GM12878 (cell line): ENCODE measurements around the gene SHISA2. TPM values are rescaled to one million over a fixed set of nuclear protein-coding genes. Genes with fewer than 3 reads are reported as not detected.

Experiments used
- ATAC-seq: fragments of 200-7000 bp; cut with Tn5 transposase; 3 replicates; pipeline ENCODE4 v1.9.1; 2020; ENCODE audit warnings: mild to moderate bottlenecking, moderate library complexity
- BruUV-seq: library from RNA; stranded (reverse); fragments of 400-500 nt; replicated peaks from 2 replicates; lab custom pipeline; 2021; lab: Mats Ljungman, UMichigan
- CTCF ChIA-PET: fragments of 300-600 bp; sonication (Branson Sonifier 250); formaldehyde crosslinking; extraction: SDS; loops from one replicate; lab custom pipeline; 2021; ENCODE audit warnings: inconsistent platforms; lab: Yijun Ruan, JAX
- POLR2A ChIA-PET: fragments of 350-600 bp; formaldehyde crosslinking; extraction: SDS; loops from one replicate; lab custom pipeline; 2021; ENCODE audit warnings: inconsistent platforms; lab: Charles Lee
- RAD21 ChIA-PET: fragments of 300-600 bp; sonication (Branson Sonifier 250); formaldehyde crosslinking; loops from one replicate; lab custom pipeline; 2023; ENCODE audit warnings: antibody characterized with exemption; ENCODE audit not compliant: unreplicated experiment; lab: Charles Lee
- SMC1A ChIA-PET: fragments of 300-600 bp; sonication (Branson Sonifier 250); formaldehyde crosslinking; loops from one replicate; lab custom pipeline; 2023; ENCODE audit not compliant: unreplicated experiment, uncharacterized antibody; lab: Charles Lee
- DNase-seq: peaks from one replicate; pipeline ENCODE4 v3.0.0-alpha.2; 2011; ENCODE audit warnings: low read depth, low spot score
- FAIRE-seq: peaks from 3 replicates; lab custom pipeline; 2011; peaks lifted over from hg19 to GRCh38; lab: Jason Lieb, UNC
- H2AFZ ChIP-seq: 2 replicates; pipeline ENCODE4 v1.6.0; 2011; ENCODE audit warnings: low read depth, low read length, control low read depth; ENCODE audit not compliant: control insufficient read depth
- H3K27ac ChIP-seq: 2 replicates; pipeline ENCODE4 v1.5.1; 2011; ENCODE audit warnings: control low read depth; ENCODE audit not compliant: control insufficient read depth, insufficient read depth
- H3K27me3 ChIP-seq, 2 experiments: replicated peaks in 1 of 2; 2 replicates each; pipeline versions ENCODE4 v1.6.0 to v1.6.1; 2011; ENCODE audit warnings: low read length in 1 of 2; ENCODE audit not compliant: control insufficient read depth in 2 of 2, insufficient read depth in 2 of 2
- H3K36me3 ChIP-seq, 2 experiments: 2 replicates each; pipeline ENCODE4 v1.5.1; 2011; ENCODE audit warnings: low read length in 1 of 2; ENCODE audit not compliant: control insufficient read depth in 2 of 2, insufficient read depth in 2 of 2
- H3K4me1 ChIP-seq: 2 replicates; pipeline ENCODE4 v1.6.1; 2011; ENCODE audit warnings: mild to moderate bottlenecking, low read length, moderate library complexity, mixed read lengths; ENCODE audit not compliant: control insufficient read depth, insufficient read depth
- H3K4me2 ChIP-seq: 2 replicates; pipeline ENCODE4 v1.6.0; 2011; ENCODE audit warnings: control low read depth; ENCODE audit not compliant: control insufficient read depth, insufficient read depth
- H3K4me3 ChIP-seq: fragments of 200-600 bp; sonication (generic); 2 replicates; pipeline ENCODE4 v1.5.1; 2016
- H3K79me2 ChIP-seq: 2 replicates; pipeline ENCODE4 v1.6.0; 2011; ENCODE audit warnings: low read length; ENCODE audit not compliant: control insufficient read depth, insufficient read depth
- H3K9ac ChIP-seq: 2 replicates; pipeline ENCODE4 v1.8.0; 2011; ENCODE audit warnings: low read length, control low read depth, mixed read lengths; ENCODE audit not compliant: control insufficient read depth, insufficient read depth
- H3K9me3 ChIP-seq: replicated peaks from 3 replicates; pipeline ENCODE4 v1.5.1; 2011; ENCODE audit warnings: mild to moderate bottlenecking, low read length; ENCODE audit not compliant: control insufficient read depth, insufficient read depth
- H4K20me1 ChIP-seq: 2 replicates; pipeline ENCODE4 v1.6.0; 2011; ENCODE audit not compliant: control insufficient read depth, insufficient read depth
- ASH2L ChIP-seq: fragments of 300-600, 200-600 bp; sonication (generic); IDR thresholded peaks from 2 replicates; pipeline ENCODE4 v1.6.1; 2017; ENCODE audit warnings: low read depth, mild to moderate bottlenecking, borderline replicate concordance
- CHD1 ChIP-seq: IDR thresholded peaks from 2 replicates; pipeline ENCODE4 v1.6.1; 2012; ENCODE audit warnings: low read depth, low read length, improper control_type of control experiment
- EP300 ChIP-seq, 2 experiments: fragments of 150-350 bp in 1 of 2; IDR thresholded peaks; 2 replicates each; pipeline ENCODE4 v1.6.1; 2011 to 2012; ENCODE audit warnings: low read depth in 2 of 2, low read length in 2 of 2, borderline replicate concordance in 1 of 2, improper control_type of control experiment in 1 of 2, inconsistent platforms in 1 of 2; ENCODE audit not compliant: control insufficient read depth in 1 of 2
- ESRRA ChIP-seq: IDR thresholded peaks from 2 replicates; pipeline ENCODE4 v1.6.1; 2012; ENCODE audit warnings: mild to moderate bottlenecking, low read length, improper control_type of control experiment
- FOS ChIP-seq: IDR thresholded peaks from 3 replicates; pipeline ENCODE4 v1.6.1; 2011; ENCODE audit warnings: borderline replicate concordance; ENCODE audit not compliant: insufficient read length; ENCODE audit errors: extremely low read depth
- FOXK2 ChIP-seq: fragments of 450-650 bp; IDR thresholded peaks from 2 replicates; pipeline ENCODE4 v1.6.1; 2017; ENCODE audit warnings: mild to moderate bottlenecking, moderate library complexity
- JUND ChIP-seq: IDR thresholded peaks from 2 replicates; pipeline ENCODE4 v1.6.1; 2012; ENCODE audit warnings: low read depth, mild to moderate bottlenecking, low read length, improper control_type of control experiment, moderate library complexity
- KLF5 ChIP-seq: fragments of 450-650 bp; IDR thresholded peaks from 2 replicates; pipeline ENCODE4 v1.6.1; 2014; ENCODE audit warnings: mild to moderate bottlenecking; ENCODE audit not compliant: partially characterized antibody
- MEF2A ChIP-seq: IDR thresholded peaks from 2 replicates; pipeline ENCODE4 v1.6.1; 2011; ENCODE audit warnings: low read depth, mild to moderate bottlenecking, low read length, moderate library complexity; ENCODE audit not compliant: insufficient read depth
- MTA2 ChIP-seq: fragments of 450-650 bp; IDR thresholded peaks from 2 replicates; pipeline ENCODE4 v1.6.1; 2016; ENCODE audit warnings: low read depth, mild to moderate bottlenecking, moderate library complexity
- POLR2AphosphoS2 ChIP-seq: IDR thresholded peaks from 2 replicates; pipeline ENCODE4 v1.6.1; 2011; ENCODE audit warnings: low read depth, mild to moderate bottlenecking, low read length, improper control_type of control experiment, moderate library complexity
- SREBF1 ChIP-seq: IDR thresholded peaks from 2 replicates; pipeline ENCODE4 v1.6.1; 2012; ENCODE audit warnings: mild to moderate bottlenecking, low read length
- STAT3 ChIP-seq: IDR thresholded peaks from 2 replicates; pipeline ENCODE4 v1.6.1; 2011; ENCODE audit warnings: low read depth, low read length, improper control_type of control experiment
- TARDBP ChIP-seq: IDR thresholded peaks from 2 replicates; pipeline ENCODE4 v1.6.1; 2016; ENCODE audit warnings: borderline replicate concordance
- TCF7 ChIP-seq: IDR thresholded peaks from 2 replicates; pipeline ENCODE4 v1.6.1; 2014; ENCODE audit warnings: antibody characterized with exemption, borderline replicate concordance
- USF1 ChIP-seq: IDR thresholded peaks from 2 replicates; pipeline ENCODE4 v1.6.1; 2011; ENCODE audit warnings: borderline replicate concordance, low read depth, mild to moderate bottlenecking, moderate library complexity, mixed read lengths, low read length; ENCODE audit not compliant: insufficient read depth; ENCODE audit errors: extremely low read length
- WGBS: methylation state at CpG from one replicate; pipeline ENCODE4 v1.1.6; 2016; ENCODE audit warnings: low lambda C conversion rate; ENCODE audit not compliant: insufficient replicate concordance, insufficient coverage; ENCODE audit errors: missing lambda C conversion rate; 5-methylcytosine and 5-hydroxymethylcytosine counted together
- in situ Hi-C: fragments of 300-500 bp; cut with MboI; formaldehyde crosslinking; loops from 9 replicates; pipeline ENCODE4 v1.14.3; 2018; ENCODE audit warnings: mixed read lengths
- intact Hi-C: fragments of 100-400 bp; cut with micrococcal nuclease; formaldehyde crosslinking; loops from one replicate; pipeline ENCODE4 v1.14.2; 2022; ENCODE audit not compliant: unreplicated experiment
- polyA plus RNA-seq, 11 experiments: library from polyadenylated mRNA; depleted of rRNA in 4 of 11; unstranded in 6 of 11; stranded (reverse) in 5 of 11; fragments of >200 nt; fragmentation: Nextera tagmentation in 4 of 11; fragmentation: Illumina TruSeq in 1 of 11; extraction: Ambion mirVana in 4 of 11; extraction: Trizol in 1 of 11; gene quantifications; 1 replicate in 1 of 11; 2 replicates in 10 of 11; pipeline versions ENCODE4 v1.2.1 to v1.2.3, GENCODE V29; 2011 to 2016; ENCODE audit warnings: inconsistent platforms in 2 of 11, missing spikeins in 2 of 11, low read depth in 1 of 11
- total RNA-seq, 4 experiments: library from RNA; depleted of rRNA in 3 of 4; stranded (reverse); fragments of >200 nt in 3 of 4; fragmentation: Illumina TruSeq in 1 of 4; extraction: Trizol in 1 of 4; gene quantifications; 2 replicates each; pipeline versions ENCODE4 v1.2.1 to v1.2.3, GENCODE V29; 2013 to 2021
- TF ChIP-seq, protein P1 (sequence below): fragments of 450-650 bp; IDR thresholded peaks from 2 replicates; pipeline ENCODE4 v1.6.1; 2017; ENCODE audit warnings: mild to moderate bottlenecking, moderate library complexity

SHISA2 gene
- total and polyA plus RNA-seq, 10 of the 15 experiments (the other 5 are each of a cell fraction or from before 2014, with no cell fraction given) = 0.04 to 0.08 TPM; not detected in 8

DNA sequence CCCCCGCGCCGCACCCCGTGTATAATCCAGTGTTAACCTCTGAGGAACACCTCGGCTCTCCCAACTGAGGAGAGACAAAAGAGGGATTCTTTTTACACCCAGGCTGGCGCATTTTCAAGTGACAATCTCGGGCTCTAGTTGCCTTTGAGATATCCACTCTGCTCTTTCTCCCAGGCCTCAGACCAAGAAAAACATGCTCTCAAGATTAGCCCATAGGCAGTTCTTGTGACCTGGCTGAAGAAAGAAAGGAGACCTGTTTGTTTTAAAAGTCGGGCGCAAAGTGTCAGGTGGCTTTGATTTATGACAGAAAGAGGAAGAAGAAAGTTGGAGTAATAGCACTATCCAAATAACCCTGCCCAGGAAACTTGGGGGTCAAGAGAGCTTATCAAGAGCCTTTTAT, 27.3 kb downstream of the SHISA2 start (continued):
- no peak for TF ChIP-seq FOS
- no peak for TF ChIP-seq FOXK2
- TF ChIP-seq USF1 = no peak
- TF ChIP-seq KLF5 = no peak

DNA sequence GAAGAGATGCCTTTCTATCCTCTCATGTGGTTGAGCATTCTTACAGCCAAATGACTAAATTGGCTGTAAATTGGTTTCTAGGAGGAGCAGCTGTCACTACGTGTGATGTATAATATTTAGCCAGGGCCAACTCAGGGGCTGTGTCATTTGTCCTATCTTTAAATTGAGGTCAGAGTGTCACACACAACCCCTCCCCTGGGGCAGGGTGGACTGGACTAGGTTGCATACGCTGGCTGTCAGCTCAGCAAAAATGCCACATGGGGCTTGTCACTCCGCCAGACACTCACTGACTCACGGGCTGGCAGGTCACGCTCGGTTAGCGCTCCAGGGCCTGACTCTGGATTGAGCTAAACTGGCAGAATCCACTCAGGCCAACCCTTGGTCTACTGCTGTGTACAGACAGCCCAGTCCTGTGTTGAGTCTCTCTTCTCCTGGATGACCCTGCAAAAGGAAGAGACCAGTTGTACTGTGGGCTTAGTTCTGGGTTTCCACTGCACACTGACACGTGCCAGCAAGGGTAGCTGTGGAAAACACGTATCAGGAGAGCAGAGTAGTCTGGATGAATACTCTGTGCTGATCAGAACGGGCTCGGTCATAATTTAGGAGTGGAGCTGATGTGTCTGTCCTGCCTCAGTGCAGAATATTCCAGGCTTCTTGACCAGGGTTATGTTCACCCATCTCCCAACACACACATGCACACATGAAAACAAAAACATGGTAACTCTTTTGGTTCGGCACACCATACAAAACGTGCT, 29.1 kb downstream of the SHISA2 start:
- Histone ChIP-seq H3K9me3 (no peaks in the 10 kb centered on the region), H2AFZ (no peak overlapping the region), H3K36me3 (no peaks in the 10 kb centered on the region), H3K27ac (no peak overlapping the region), H3K4me2 (no peak overlapping the region), H4K20me1 (no peaks in the 10 kb centered on the region), H3K4me1 (no peaks in the 10 kb centered on the region), H3K27me3 (no peaks in the 10 kb centered on the region; a peak in 2 of 4 replicates), H3K79me2 (no peaks in the 10 kb centered on the region), H3K9ac (no peak overlapping the region), H3K4me3 (no peak overlapping the region)
- intact Hi-C loops = no loop called here
- no peak for FAIRE-seq
- POLR2A ChIA-PET = no interaction called here
- ATAC-seq = peak; percentile 58
- WGBS = 12% methylated on average over 13 of the region's 13 CpGs
- no peak for DNase-seq
- RAD21 ChIA-PET = no interaction called here
- SMC1A ChIA-PET = no interaction called here
- CTCF ChIA-PET = no interaction called here
- BruUV-seq = no TSS peak
- in situ Hi-C loops = no loop called here
- TF ChIP-seq, protein P1, sequence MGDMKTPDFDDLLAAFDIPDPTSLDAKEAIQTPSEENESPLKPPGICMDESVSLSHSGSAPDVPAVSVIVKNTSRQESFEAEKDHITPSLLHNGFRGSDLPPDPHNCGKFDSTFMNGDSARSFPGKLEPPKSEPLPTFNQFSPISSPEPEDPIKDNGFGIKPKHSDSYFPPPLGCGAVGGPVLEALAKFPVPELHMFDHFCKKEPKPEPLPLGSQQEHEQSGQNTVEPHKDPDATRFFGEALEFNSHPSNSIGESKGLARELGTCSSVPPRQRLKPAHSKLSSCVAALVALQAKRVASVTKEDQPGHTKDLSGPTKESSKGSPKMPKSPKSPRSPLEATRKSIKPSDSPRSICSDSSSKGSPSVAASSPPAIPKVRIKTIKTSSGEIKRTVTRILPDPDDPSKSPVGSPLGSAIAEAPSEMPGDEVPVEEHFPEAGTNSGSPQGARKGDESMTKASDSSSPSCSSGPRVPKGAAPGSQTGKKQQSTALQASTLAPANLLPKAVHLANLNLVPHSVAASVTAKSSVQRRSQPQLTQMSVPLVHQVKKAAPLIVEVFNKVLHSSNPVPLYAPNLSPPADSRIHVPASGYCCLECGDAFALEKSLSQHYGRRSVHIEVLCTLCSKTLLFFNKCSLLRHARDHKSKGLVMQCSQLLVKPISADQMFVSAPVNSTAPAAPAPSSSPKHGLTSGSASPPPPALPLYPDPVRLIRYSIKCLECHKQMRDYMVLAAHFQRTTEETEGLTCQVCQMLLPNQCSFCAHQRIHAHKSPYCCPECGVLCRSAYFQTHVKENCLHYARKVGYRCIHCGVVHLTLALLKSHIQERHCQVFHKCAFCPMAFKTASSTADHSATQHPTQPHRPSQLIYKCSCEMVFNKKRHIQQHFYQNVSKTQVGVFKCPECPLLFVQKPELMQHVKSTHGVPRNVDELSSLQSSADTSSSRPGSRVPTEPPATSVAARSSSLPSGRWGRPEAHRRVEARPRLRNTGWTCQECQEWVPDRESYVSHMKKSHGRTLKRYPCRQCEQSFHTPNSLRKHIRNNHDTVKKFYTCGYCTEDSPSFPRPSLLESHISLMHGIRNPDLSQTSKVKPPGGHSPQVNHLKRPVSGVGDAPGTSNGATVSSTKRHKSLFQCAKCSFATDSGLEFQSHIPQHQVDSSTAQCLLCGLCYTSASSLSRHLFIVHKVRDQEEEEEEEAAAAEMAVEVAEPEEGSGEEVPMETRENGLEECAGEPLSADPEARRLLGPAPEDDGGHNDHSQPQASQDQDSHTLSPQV = no peak
- TF ChIP-seq ESRRA = no peak
- TF ChIP-seq POLR2AphosphoS2 = no peak
- no peak for TF ChIP-seq SREBF1
- TF ChIP-seq EP300 (IDR thresholded peaks at IDR 0.05; ENCODE audit: borderline replicate concordance in 1 of 2, control insufficient read depth in 1 of 2, low read depth in 2 of 2, low read length in 2 of 2) = no peak
- no peak for TF ChIP-seq STAT3
- TF ChIP-seq TARDBP = no peak
- no peak for TF ChIP-seq JUND
- no peak for TF ChIP-seq MTA2
- no peak for TF ChIP-seq TCF7
- no peak for TF ChIP-seq MEF2A
- no peak for TF ChIP-seq ASH2L
- TF ChIP-seq CHD1 = no peak
